ENCODE data around the gene OMA1.

OMA1 gene

GRCh38 chr1:58588396-58588795 is 41.9 kb upstream of the OMA1 start:
- in situ Hi-C loops (cut with HindIII; ENCODE audit: low pct_ligation_motif_present, low sequenced_read_pairs): no loop called here
- no peak overlapping the region for H3K27ac ChIP-seq
- H3K36me3 ChIP-seq (replicated peaks): no peaks in the 10 kb centered on the region
- no peaks in the 10 kb centered on the region for H3K27me3 ChIP-seq (replicated peaks)
- H3K4me3 ChIP-seq (ENCODE audit: low read depth, low read length): no peak overlapping the region
- no peak for TF ChIP-seq CTCF (IDR thresholded peaks at IDR 0.05; ENCODE audit: low read depth, low read length, missing control alignments)
- DNase-seq: no peak

- no peak overlapping the region for H3K4me3 ChIP-seq (ENCODE audit: low read depth, low read length)
- H3K36me3 ChIP-seq (replicated peaks): no peaks in the 10 kb centered on the region
- TF ChIP-seq CTCF (IDR thresholded peaks at IDR 0.05; ENCODE audit: low read depth, low read length, missing control alignments): no peak
- H3K27me3 ChIP-seq (replicated peaks): no peaks in the 10 kb centered on the region
- no peak for DNase-seq
- no peak overlapping the region for H3K27ac ChIP-seq
- in situ Hi-C loops (cut with HindIII; ENCODE audit: low pct_ligation_motif_present, low sequenced_read_pairs): no loop called here
Measured at GRCh38 chr1:58587667-58588066, 41.1 kb upstream of the OMA1 start.

GRCh38 chr1:58586271-58586670 is 39.7 kb upstream of the OMA1 start:
- in situ Hi-C loops (cut with HindIII; ENCODE audit: low pct_ligation_motif_present, low sequenced_read_pairs): no loop called here
- DNase-seq: no peak

GRCh38 chr1:58585581-58586151 is 39.1 kb upstream of the OMA1 start:
- H3K36me3 ChIP-seq (replicated peaks): no peaks in the 10 kb centered on the region
- no peak overlapping the region for H3K4me3 ChIP-seq (ENCODE audit: low read depth, low read length)
- H3K27me3 ChIP-seq (replicated peaks): no peaks in the 10 kb centered on the region
- no peak overlapping the region for H3K27ac ChIP-seq
- TF ChIP-seq CTCF (IDR thresholded peaks at IDR 0.05; ENCODE audit: low read depth, low read length, missing control alignments): no peak
- no peak for DNase-seq
- in situ Hi-C loops (cut with HindIII; ENCODE audit: low pct_ligation_motif_present, low sequenced_read_pairs): no loop called here

More at GRCh38 chr1:58586271-58586670, 39.7 kb upstream of the OMA1 start:
- TF ChIP-seq CTCF (IDR thresholded peaks at IDR 0.05; ENCODE audit: low read depth, low read length, missing control alignments): no peak
- Histone ChIP-seq H3K4me3 (ENCODE audit: low read depth, low read length) (no peak overlapping the region), H3K27me3 (replicated peaks) (no peaks in the 10 kb centered on the region), H3K27ac (no peak overlapping the region), H3K36me3 (replicated peaks) (no peaks in the 10 kb centered on the region)

- Histone ChIP-seq H3K27ac (no peak overlapping the region), H3K4me3 (ENCODE audit: low read depth, low read length) (no peak overlapping the region), H3K36me3 (replicated peaks) (no peaks in the 10 kb centered on the region), H3K27me3 (replicated peaks) (no peaks in the 10 kb centered on the region)
- DNase-seq: no peak
- in situ Hi-C loops (cut with HindIII; ENCODE audit: low pct_ligation_motif_present, low sequenced_read_pairs): no loop called here
- no peak for TF ChIP-seq CTCF (IDR thresholded peaks at IDR 0.05; ENCODE audit: low read depth, low read length, missing control alignments)
Measured at GRCh38 chr1:58585166-58585565, 38.6 kb upstream of the OMA1 start.

Data from brain microvascular endothelial cell (primary cell).